ENCODE measurements around the gene KNCN.

The KNCN gene

GRCh38 chr1:46571691-46572225 is 20.3 kb upstream of the KNCN start:
- Histone ChIP-seq H3K27me3 (ENCODE audit: control insufficient read depth in 5 of 5, insufficient read depth in 4 of 5, low read length in 5 of 5) (no peaks in the 10 kb centered on the region), H3K27ac (ENCODE audit: low read depth, low read length) (no peak overlapping the region), H3K4me3 (ENCODE audit: low read depth in 1 of 5, low read length in 5 of 5) (no peak overlapping the region), H3K4me1 (ENCODE audit: control insufficient read depth in 5 of 5, insufficient read depth in 5 of 5, low read length in 5 of 5) (peaks cover 0 to 24% (median 6%) of the 10 kb centered on the region in 5 donors), H3K36me3 (ENCODE audit: control insufficient read depth in 5 of 5, insufficient read depth in 5 of 5, low read length in 5 of 5) (peaks cover 12 to 75% (median 52%) of the 10 kb centered on the region in 5 donors), H3K9me3 (ENCODE audit: control insufficient read depth in 5 of 5, low read length in 5 of 5) (no peaks in the 10 kb centered on the region), H3K9ac (ENCODE audit: low read length in 5 of 5) (no peak overlapping the region)

GRCh38 chr1:46569884-46570725 is 18.7 kb upstream of the KNCN start:
- H3K27me3 ChIP-seq (ENCODE audit: control insufficient read depth in 5 of 5, insufficient read depth in 4 of 5, low read length in 5 of 5): no peaks in the 10 kb centered on the region
- H3K4me3 ChIP-seq (ENCODE audit: low read depth in 1 of 5, low read length in 5 of 5): no peak overlapping the region
- H3K27ac ChIP-seq (ENCODE audit: low read depth, low read length): no peak overlapping the region
- H3K4me1 ChIP-seq (ENCODE audit: control insufficient read depth in 5 of 5, insufficient read depth in 5 of 5, low read length in 5 of 5): peaks cover 0 to 24% (median 6%) of the 10 kb centered on the region in 5 donors
- H3K9ac ChIP-seq (ENCODE audit: low read length in 5 of 5): peak overlapping the region in 1 of 5 donors; percentile 12
- H3K9me3 ChIP-seq (ENCODE audit: control insufficient read depth in 5 of 5, low read length in 5 of 5): no peaks in the 10 kb centered on the region
- peaks cover 19 to 76% (median 52%) of the 10 kb centered on the region in 5 donors for H3K36me3 ChIP-seq (ENCODE audit: control insufficient read depth in 5 of 5, insufficient read depth in 5 of 5, low read length in 5 of 5)

- Histone ChIP-seq H3K9me3 (ENCODE audit: control insufficient read depth in 5 of 5, low read length in 5 of 5) (no peaks in the 10 kb centered on the region), H3K4me3 (ENCODE audit: low read depth in 1 of 5, low read length in 5 of 5) (no peak overlapping the region), H3K36me3 (ENCODE audit: control insufficient read depth in 5 of 5, insufficient read depth in 5 of 5, low read length in 5 of 5) (peaks cover 11 to 77% (median 53%) of the 10 kb centered on the region in 5 donors), H3K9ac (ENCODE audit: low read length in 5 of 5) (no peak overlapping the region), H3K27ac (ENCODE audit: low read depth, low read length) (no peak overlapping the region), H3K27me3 (ENCODE audit: control insufficient read depth in 5 of 5, insufficient read depth in 4 of 5, low read length in 5 of 5) (no peaks in the 10 kb centered on the region), H3K4me1 (ENCODE audit: control insufficient read depth in 5 of 5, insufficient read depth in 5 of 5, low read length in 5 of 5) (peaks cover 0 to 24% (median 6%) of the 10 kb centered on the region in 5 donors)
Observed at GRCh38 chr1:46569116-46569515, 17.7 kb upstream of the KNCN start.

GRCh38 chr1:46568461-46568891 is 17.0 kb upstream of the KNCN start:
- no peaks in the 10 kb centered on the region for H3K9me3 ChIP-seq (ENCODE audit: control insufficient read depth in 5 of 5, low read length in 5 of 5)
- no peak overlapping the region for H3K9ac ChIP-seq (ENCODE audit: low read length in 5 of 5)
- H3K36me3 ChIP-seq (ENCODE audit: control insufficient read depth in 5 of 5, insufficient read depth in 5 of 5, low read length in 5 of 5): peaks cover 11 to 78% (median 53%) of the 10 kb centered on the region in 5 donors
- H3K27me3 ChIP-seq (ENCODE audit: control insufficient read depth in 5 of 5, insufficient read depth in 4 of 5, low read length in 5 of 5): no peaks in the 10 kb centered on the region
- no peak overlapping the region for H3K4me3 ChIP-seq (ENCODE audit: low read depth in 1 of 5, low read length in 5 of 5)
- H3K27ac ChIP-seq (ENCODE audit: low read depth, low read length): no peak overlapping the region
- H3K4me1 ChIP-seq (ENCODE audit: control insufficient read depth in 5 of 5, insufficient read depth in 5 of 5, low read length in 5 of 5): peaks cover 0 to 22% (median 6%) of the 10 kb centered on the region in 5 donors

DNA sequence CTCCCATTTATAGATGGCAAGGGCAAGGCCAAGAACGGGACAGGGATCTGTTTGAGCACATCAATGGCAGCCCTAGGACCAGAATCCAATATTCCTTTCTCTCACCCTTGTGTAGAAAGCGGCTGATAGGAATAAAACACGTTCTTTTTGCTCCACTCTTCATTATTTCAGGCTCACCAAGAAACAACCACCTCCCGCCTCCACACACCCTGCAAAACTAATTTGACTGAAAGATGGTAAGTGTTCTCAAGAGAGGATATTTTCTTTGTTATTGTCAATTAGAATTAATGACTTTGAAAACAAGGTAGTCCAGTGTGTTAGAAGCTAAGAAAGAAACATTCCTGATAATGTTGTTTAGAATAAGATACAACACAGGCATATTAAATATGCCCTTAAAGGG is 11.9 kb upstream of the KNCN start:
- H3K4me3 ChIP-seq (ENCODE audit: low read depth in 1 of 5, low read length in 5 of 5): no peak overlapping the region
- no peaks in the 10 kb centered on the region for H3K9me3 ChIP-seq (ENCODE audit: control insufficient read depth in 5 of 5, low read length in 5 of 5)
- H3K27me3 ChIP-seq (ENCODE audit: control insufficient read depth in 5 of 5, insufficient read depth in 4 of 5, low read length in 5 of 5): no peaks in the 10 kb centered on the region
- H3K36me3 ChIP-seq (ENCODE audit: control insufficient read depth in 5 of 5, insufficient read depth in 5 of 5, low read length in 5 of 5): peaks cover 16 to 95% (median 82%) of the 10 kb centered on the region in 5 donors
- no peak overlapping the region for H3K9ac ChIP-seq (ENCODE audit: low read length in 5 of 5)
- no peaks in the 10 kb centered on the region for H3K4me1 ChIP-seq (ENCODE audit: control insufficient read depth in 5 of 5, insufficient read depth in 5 of 5, low read length in 5 of 5)
- no peak overlapping the region for H3K27ac ChIP-seq (ENCODE audit: low read depth, low read length)

DNA sequence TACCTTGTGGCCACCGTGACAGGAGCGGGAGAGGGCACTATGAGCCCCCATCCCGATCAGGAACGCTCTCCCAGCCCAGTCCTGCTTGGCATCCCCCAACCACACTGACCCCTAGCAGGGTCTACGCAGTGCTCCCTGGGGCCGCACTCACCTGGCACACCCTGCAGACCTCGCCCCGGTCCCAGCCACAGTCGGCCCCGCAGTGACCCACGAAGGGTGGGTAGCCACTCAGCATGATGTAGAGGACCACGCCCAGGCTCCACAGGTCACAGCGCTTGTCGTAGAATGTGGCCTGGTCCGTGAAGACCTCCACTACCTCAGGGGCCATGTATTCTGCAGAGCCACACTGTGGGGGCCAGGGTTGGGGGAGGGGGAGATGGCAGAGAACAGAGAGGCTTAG is 11.1 kb upstream of the KNCN start:
- Histone ChIP-seq H3K9me3 (ENCODE audit: control insufficient read depth in 5 of 5, low read length in 5 of 5) (no peaks in the 10 kb centered on the region), H3K36me3 (ENCODE audit: control insufficient read depth in 5 of 5, insufficient read depth in 5 of 5, low read length in 5 of 5) (peaks cover 13 to 95% (median 82%) of the 10 kb centered on the region in 5 donors), H3K4me3 (ENCODE audit: low read depth in 1 of 5, low read length in 5 of 5) (no peak overlapping the region), H3K9ac (ENCODE audit: low read length in 5 of 5) (no peak overlapping the region), H3K27ac (ENCODE audit: low read depth, low read length) (no peak overlapping the region), H3K4me1 (ENCODE audit: control insufficient read depth in 5 of 5, insufficient read depth in 5 of 5, low read length in 5 of 5) (peaks cover 0 to 5% (median 0%) of the 10 kb centered on the region in 5 donors), H3K27me3 (ENCODE audit: control insufficient read depth in 5 of 5, insufficient read depth in 4 of 5, low read length in 5 of 5) (no peaks in the 10 kb centered on the region)

- Histone ChIP-seq H3K27me3 (ENCODE audit: control insufficient read depth in 5 of 5, insufficient read depth in 4 of 5, low read length in 5 of 5) (no peaks in the 10 kb centered on the region), H3K36me3 (ENCODE audit: control insufficient read depth in 5 of 5, insufficient read depth in 5 of 5, low read length in 5 of 5) (peaks cover 6 to 63% (median 55%) of the 10 kb centered on the region in 5 donors), H3K9ac (ENCODE audit: low read length in 5 of 5) (no peak overlapping the region), H3K4me1 (ENCODE audit: control insufficient read depth in 5 of 5, insufficient read depth in 5 of 5, low read length in 5 of 5) (peaks cover 0 to 7% (median 0%) of the 10 kb centered on the region in 5 donors), H3K4me3 (ENCODE audit: low read depth in 1 of 5, low read length in 5 of 5) (no peak overlapping the region), H3K27ac (ENCODE audit: low read depth, low read length) (no peak overlapping the region), H3K9me3 (ENCODE audit: control insufficient read depth in 5 of 5, low read length in 5 of 5) (no peaks in the 10 kb centered on the region)
Observed at GRCh38 chr1:46558966-46559365, 7.5 kb upstream of the KNCN start.

DNA sequence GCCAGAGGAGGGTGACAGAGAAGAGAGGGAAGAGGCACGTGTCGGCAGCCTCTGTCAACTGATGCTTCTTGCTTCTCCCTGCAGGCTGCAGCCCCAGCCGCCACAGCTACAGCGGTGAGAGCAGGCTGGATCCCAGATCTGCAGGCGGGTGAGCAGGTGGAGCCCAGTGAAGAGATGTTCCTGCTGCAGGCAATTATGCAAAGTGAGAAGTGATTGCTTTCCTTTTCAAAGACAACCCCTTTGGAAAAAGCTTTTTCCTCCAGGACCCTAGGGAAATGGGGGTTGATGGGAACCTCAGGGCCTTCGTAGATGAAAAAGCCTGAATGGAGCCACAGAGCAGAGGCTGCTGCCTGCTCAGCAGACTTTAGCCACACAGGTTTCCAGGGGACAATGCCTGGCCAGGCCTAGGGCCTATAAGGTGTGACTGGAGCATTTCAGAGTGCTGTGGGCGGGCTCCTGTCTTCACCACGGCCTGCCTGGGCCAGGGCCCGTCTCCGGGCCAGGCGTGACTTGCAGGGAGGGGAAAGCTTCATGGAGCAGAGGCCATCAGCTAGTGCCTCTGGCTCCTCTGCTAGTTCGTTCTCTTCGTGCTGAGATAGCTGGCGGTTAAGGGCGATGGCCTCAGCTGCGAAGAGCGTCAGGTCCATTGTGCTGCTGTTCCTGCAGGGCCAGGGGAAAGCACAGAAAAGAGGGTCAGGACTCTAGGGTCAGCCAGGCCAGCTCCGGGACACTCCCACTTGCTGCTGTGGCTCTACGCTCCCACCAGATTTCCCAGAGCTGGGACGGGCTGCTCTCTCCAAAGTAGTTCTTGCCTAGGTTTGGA is 6.9 kb upstream of the KNCN start:
- Histone ChIP-seq H3K9me3 (ENCODE audit: control insufficient read depth in 5 of 5, low read length in 5 of 5) (no peaks in the 10 kb centered on the region), H3K4me3 (ENCODE audit: low read depth in 1 of 5, low read length in 5 of 5) (no peak overlapping the region), H3K27me3 (ENCODE audit: control insufficient read depth in 5 of 5, insufficient read depth in 4 of 5, low read length in 5 of 5) (no peaks in the 10 kb centered on the region), H3K9ac (ENCODE audit: low read length in 5 of 5) (no peak overlapping the region), H3K27ac (ENCODE audit: low read depth, low read length) (no peak overlapping the region), H3K36me3 (ENCODE audit: control insufficient read depth in 5 of 5, insufficient read depth in 5 of 5, low read length in 5 of 5) (peaks cover 5 to 60% (median 55%) of the 10 kb centered on the region in 5 donors), H3K4me1 (ENCODE audit: control insufficient read depth in 5 of 5, insufficient read depth in 5 of 5, low read length in 5 of 5) (peaks cover 0 to 7% (median 0%) of the 10 kb centered on the region in 5 donors)

GRCh38 chr1:46557403-46557802 is 6.0 kb upstream of the KNCN start:
- H3K4me3 ChIP-seq (ENCODE audit: low read depth in 1 of 5, low read length in 5 of 5): no peak overlapping the region
- peaks cover 0 to 50% (median 45%) of the 10 kb centered on the region in 5 donors for H3K36me3 ChIP-seq (ENCODE audit: control insufficient read depth in 5 of 5, insufficient read depth in 5 of 5, low read length in 5 of 5)
- no peak overlapping the region for H3K9ac ChIP-seq (ENCODE audit: low read length in 5 of 5)
- H3K4me1 ChIP-seq (ENCODE audit: control insufficient read depth in 5 of 5, insufficient read depth in 5 of 5, low read length in 5 of 5): peaks cover 0 to 7% (median 0%) of the 10 kb centered on the region in 5 donors
- H3K27ac ChIP-seq (ENCODE audit: low read depth, low read length): no peak overlapping the region
- H3K27me3 ChIP-seq (ENCODE audit: control insufficient read depth in 5 of 5, insufficient read depth in 4 of 5, low read length in 5 of 5): no peaks in the 10 kb centered on the region
- no peaks in the 10 kb centered on the region for H3K9me3 ChIP-seq (ENCODE audit: control insufficient read depth in 5 of 5, low read length in 5 of 5)
